ENCODE data around the gene SEMA4C.
A peak's percentile ranks its signal among the peaks of the same experiment; 100 is the strongest.

The SEMA4C gene

GRCh38 chr2:96837575-96837974 is 32.3 kb downstream of the SEMA4C start:
- DNase-seq, result no peak
- Histone ChIP-seq H3K4me3 (ENCODE audit: low read depth, low read length) (no peak overlapping the region), H3K36me3 (replicated peaks) (no peaks in the 10 kb centered on the region), H3K27me3 (replicated peaks) (no peaks in the 10 kb centered on the region), H3K27ac (no peak overlapping the region)
- no peak for TF ChIP-seq CTCF (IDR thresholded peaks at IDR 0.05; ENCODE audit: low read depth, low read length, missing control alignments)
- in situ Hi-C loops (cut with HindIII; ENCODE audit: low pct_ligation_motif_present, low sequenced_read_pairs), result no loop called here

GRCh38 chr2:96835830-96836229 is 34.0 kb downstream of the SEMA4C start:
- no peak overlapping the region for H3K27ac ChIP-seq
- no peak for TF ChIP-seq CTCF (IDR thresholded peaks at IDR 0.05; ENCODE audit: low read depth, low read length, missing control alignments)
- H3K4me3 ChIP-seq (ENCODE audit: low read depth, low read length), result no peak overlapping the region
- no peaks in the 10 kb centered on the region for H3K27me3 ChIP-seq (replicated peaks)
- no peaks in the 10 kb centered on the region for H3K36me3 ChIP-seq (replicated peaks)
- in situ Hi-C loops (cut with HindIII; ENCODE audit: low pct_ligation_motif_present, low sequenced_read_pairs), result no loop called here
- DNase-seq, result no peak

- Histone ChIP-seq H3K36me3 (replicated peaks) (no peaks in the 10 kb centered on the region), H3K27me3 (replicated peaks) (no peaks in the 10 kb centered on the region), H3K4me3 (ENCODE audit: low read depth, low read length) (no peak overlapping the region), H3K27ac (no peak overlapping the region)
- in situ Hi-C loops (cut with HindIII; ENCODE audit: low pct_ligation_motif_present, low sequenced_read_pairs), result no loop called here
- DNase-seq, result peak; percentile 70
- TF ChIP-seq CTCF (IDR thresholded peaks at IDR 0.05; ENCODE audit: low read depth, low read length, missing control alignments), result no peak
Measured at GRCh38 chr2:96832754-96833507, 36.9 kb downstream of the SEMA4C start.

GRCh38 chr2:96832408-96832753 is 37.5 kb downstream of the SEMA4C start:
- Histone ChIP-seq H3K27me3 (replicated peaks) (no peaks in the 10 kb centered on the region), H3K4me3 (ENCODE audit: low read depth, low read length) (no peak overlapping the region), H3K36me3 (replicated peaks) (no peaks in the 10 kb centered on the region), H3K27ac (no peak overlapping the region)
- no peak for DNase-seq
- in situ Hi-C loops (cut with HindIII; ENCODE audit: low pct_ligation_motif_present, low sequenced_read_pairs), result no loop called here
- no peak for TF ChIP-seq CTCF (IDR thresholded peaks at IDR 0.05; ENCODE audit: low read depth, low read length, missing control alignments)

- TF ChIP-seq CTCF (IDR thresholded peaks at IDR 0.05; ENCODE audit: low read depth, low read length, missing control alignments), result no peak
- in situ Hi-C loops (cut with HindIII; ENCODE audit: low pct_ligation_motif_present, low sequenced_read_pairs), result no loop called here
- H3K4me3 ChIP-seq (ENCODE audit: low read depth, low read length), result no peak overlapping the region
- H3K27ac ChIP-seq, result no peak overlapping the region
- DNase-seq, result no peak
- no peaks in the 10 kb centered on the region for H3K27me3 ChIP-seq (replicated peaks)
- H3K36me3 ChIP-seq (replicated peaks), result no peaks in the 10 kb centered on the region
Measured at GRCh38 chr2:96831679-96832078, 38.2 kb downstream of the SEMA4C start.

- Histone ChIP-seq H3K27me3 (replicated peaks) (no peaks in the 10 kb centered on the region), H3K27ac (no peak overlapping the region), H3K4me3 (ENCODE audit: low read depth, low read length) (no peak overlapping the region), H3K36me3 (replicated peaks) (no peaks in the 10 kb centered on the region)
- no peak for DNase-seq
- TF ChIP-seq CTCF (IDR thresholded peaks at IDR 0.05; ENCODE audit: low read depth, low read length, missing control alignments), result no peak
- in situ Hi-C loops (cut with HindIII; ENCODE audit: low pct_ligation_motif_present, low sequenced_read_pairs), result no loop called here
Measured at GRCh38 chr2:96830044-96830562, 39.8 kb downstream of the SEMA4C start.
